Measurements from ENCODE around the gene DNASE1. TPM values are rescaled to one million over a fixed set of nuclear protein-coding genes. Genes with fewer than 3 reads are reported as not detected.

The DNASE1 gene
- total RNA-seq, 4 donors from 2014 or later = 18.1 to 33.2 (median 25.0) TPM

GRCh38 chr16:3618769-3619141 is 35.7 kb upstream of the DNASE1 start:
- H3K27ac ChIP-seq = no peak overlapping the region
- no peak for TF ChIP-seq POLR2A (IDR thresholded peaks at IDR 0.05)
- TF ChIP-seq CTCF (IDR thresholded peaks at IDR 0.05) = no peak
- no peaks in the 10 kb centered on the region for H3K9me3 ChIP-seq
- H3K4me1 ChIP-seq = no peaks in the 10 kb centered on the region
- no peaks in the 10 kb centered on the region for H3K36me3 ChIP-seq
- WGBS, 2 donors = 96 to 98% methylated on average over 3 of the region's 3 CpGs
- DNase-seq = no peak
- H3K27me3 ChIP-seq = no peaks in the 10 kb centered on the region
- intact Hi-C loops (cut with DNase I) = no loop called here
- no peak overlapping the region for H3K4me3 ChIP-seq (replicated peaks in 1 of 3)

GRCh38 chr16:3623642-3624041 is 30.8 kb upstream of the DNASE1 start:
- peaks cover 0 to 11% of the 10 kb centered on the region in 2 donors for H3K4me1 ChIP-seq
- no peaks in the 10 kb centered on the region for H3K9me3 ChIP-seq
- H3K4me3 ChIP-seq (replicated peaks in 1 of 3) = no peak overlapping the region
- no peaks in the 10 kb centered on the region for H3K27me3 ChIP-seq
- TF ChIP-seq POLR2A (IDR thresholded peaks at IDR 0.05) (no peak), CTCF (IDR thresholded peaks at IDR 0.05) (no peak)
- no peaks in the 10 kb centered on the region for H3K36me3 ChIP-seq
- 94 to 97% methylated on average over 3 of the region's 3 CpGs for WGBS, 2 donors
- DNase-seq = no peak
- intact Hi-C loops (cut with DNase I) = no loop called here
- no peak overlapping the region for H3K27ac ChIP-seq

- no peak for DNase-seq
- no peaks in the 10 kb centered on the region for H3K36me3 ChIP-seq
- no peak for TF ChIP-seq CTCF (IDR thresholded peaks at IDR 0.05)
- no peak for TF ChIP-seq POLR2A (IDR thresholded peaks at IDR 0.05)
- no peak overlapping the region for H3K4me3 ChIP-seq (replicated peaks in 1 of 3)
- no peak overlapping the region for H3K27ac ChIP-seq
- H3K4me1 ChIP-seq = peaks cover 0 to 11% of the 10 kb centered on the region in 2 donors
- H3K27me3 ChIP-seq = no peaks in the 10 kb centered on the region
- 92 to 93% methylated on average over 5 of the region's 5 CpGs for WGBS, 2 donors
- H3K9me3 ChIP-seq = no peaks in the 10 kb centered on the region
- intact Hi-C loops (cut with DNase I) = no loop called here
Observed at GRCh38 chr16:3625331-3625730, 29.2 kb upstream of the DNASE1 start.

- H3K27me3 ChIP-seq = no peaks in the 10 kb centered on the region
- no peaks in the 10 kb centered on the region for H3K36me3 ChIP-seq
- H3K4me1 ChIP-seq = peaks cover 0 to 11% of the 10 kb centered on the region in 2 donors
- DNase-seq = no peak
- H3K9me3 ChIP-seq = no peaks in the 10 kb centered on the region
- no peak for TF ChIP-seq CTCF (IDR thresholded peaks at IDR 0.05)
- TF ChIP-seq POLR2A (IDR thresholded peaks at IDR 0.05) = no peak
- no peak overlapping the region for H3K4me3 ChIP-seq (replicated peaks in 1 of 3)
- intact Hi-C loops (cut with DNase I) = no loop called here
- WGBS, 2 donors = 75 to 89% methylated on average over 4 of the region's 4 CpGs
- H3K27ac ChIP-seq = no peak overlapping the region
Observed at GRCh38 chr16:3625911-3626732, 28.4 kb upstream of the DNASE1 start.

- Histone ChIP-seq H3K4me1 (peaks cover 7 to 10% of the 10 kb centered on the region in 2 donors), H3K27me3 (no peaks in the 10 kb centered on the region), H3K36me3 (peaks cover 4 to 8% of the 10 kb centered on the region in 2 donors), H3K4me3 (replicated peaks in 1 of 3) (no peak overlapping the region), H3K9me3 (no peaks in the 10 kb centered on the region), H3K27ac (peak overlapping the region in 1 of 3 donors; percentile 49)
- no peak for TF ChIP-seq POLR2A (IDR thresholded peaks at IDR 0.05)
- TF ChIP-seq CTCF (IDR thresholded peaks at IDR 0.05) = no peak
- DNase-seq = peak; percentile 57 to 61
- 44 to 57% methylated on average over 3 of the region's 3 CpGs for WGBS, 2 donors
- intact Hi-C loops (cut with DNase I) = no loop called here
Observed at GRCh38 chr16:3637371-3637923, 17.0 kb upstream of the DNASE1 start.
